IMR-90 (cell line): ENCODE results near the gene HHATL. TPM values are rescaled to one million over a fixed set of nuclear protein-coding genes. Genes with fewer than 3 reads are reported as not detected.

Experiments used
- ATAC-seq: fragments of 200-7000 bp; cut with Tn5 transposase; 2 replicates; pipeline ENCODE4 v1.9.1; 2020; ENCODE audit warnings: low read depth, mild to moderate bottlenecking, moderate library complexity
- BruUV-seq: library from RNA; stranded (reverse); fragments of 400-500 nt; replicated peaks from 2 replicates; lab custom pipeline; 2021; lab: Mats Ljungman, UMichigan
- CTCF ChIA-PET: fragments of 300-600 bp; formaldehyde crosslinking; extraction: SDS; loops from one replicate; lab custom pipeline; 2021; ENCODE audit warnings: antibody characterized with exemption; lab: Yijun Ruan, JAX
- POLR2A ChIA-PET: fragments of 300-600 bp; sonication (Branson Sonifier 250); formaldehyde crosslinking; loops from one replicate; lab custom pipeline; 2022; ENCODE audit warnings: antibody characterized with exemption; ENCODE audit not compliant: unreplicated experiment; lab: Charles Lee
- DNase-seq: peaks from one replicate; pipeline ENCODE4 v3.0.0; 2013
- H2AFZ ChIP-seq: replicated peaks from 2 replicates; pipeline ENCODE3; 2013; ENCODE audit warnings: low read length, mild to moderate bottlenecking; ENCODE audit not compliant: poor library complexity
- H2AK5ac ChIP-seq: 2 replicates; pipeline ENCODE4 v1.6.1; 2013; ENCODE audit warnings: low read depth, low read length, inconsistent platforms
- H2AK9ac ChIP-seq: replicated peaks from 2 replicates; pipeline ENCODE3; 2013; ENCODE audit warnings: mild to moderate bottlenecking, low read depth, low read length, moderate library complexity; ENCODE audit not compliant: poor library complexity
- H2BK120ac ChIP-seq: 2 replicates; pipeline ENCODE4 v1.6.1; 2013; ENCODE audit warnings: low read depth, low read length, inconsistent platforms
- H2BK15ac ChIP-seq: 3 replicates; pipeline ENCODE4 v1.6.1; 2013; ENCODE audit warnings: low read depth, low read length, inconsistent platforms
- H2BK20ac ChIP-seq: 2 replicates; pipeline ENCODE4 v1.6.1; 2013; ENCODE audit warnings: low read depth, mild to moderate bottlenecking, inconsistent platforms, low read length, moderate library complexity
- H2BK5ac ChIP-seq: 2 replicates; pipeline ENCODE4 v1.6.1; 2013; ENCODE audit warnings: mild to moderate bottlenecking, low read depth, low read length, inconsistent platforms; ENCODE audit not compliant: poor library complexity, severe bottlenecking
- H3K14ac ChIP-seq: replicated peaks from 2 replicates; pipeline ENCODE4 v1.6.1; 2013; ENCODE audit warnings: low read depth, low read length, inconsistent platforms
- H3K18ac ChIP-seq: 2 replicates; pipeline ENCODE4 v1.6.1; 2013; ENCODE audit warnings: low read depth, low read length, control low read depth
- H3K23ac ChIP-seq: 2 replicates; pipeline ENCODE4 v1.6.1; 2013; ENCODE audit warnings: low read depth, low read length, inconsistent platforms
- H3K27ac ChIP-seq: 2 replicates; pipeline ENCODE4 v1.5.1; 2013; ENCODE audit warnings: mild to moderate bottlenecking, control low read depth, low read length; ENCODE audit not compliant: insufficient read depth
- H3K27me3 ChIP-seq: 2 replicates; pipeline ENCODE4 v1.6.1; 2013; ENCODE audit warnings: low read length; ENCODE audit not compliant: control insufficient read depth, insufficient read depth
- H3K36me3 ChIP-seq: 2 replicates; pipeline ENCODE4 v1.6.1; 2013; ENCODE audit warnings: low read length, mixed read lengths; ENCODE audit not compliant: control insufficient read depth, insufficient read depth
- H3K4ac ChIP-seq: 2 replicates; pipeline ENCODE4 v1.6.1; 2013; ENCODE audit warnings: low read depth, low read length, inconsistent platforms
- H3K4me1 ChIP-seq: 2 replicates; pipeline ENCODE4 v1.6.1; 2013; ENCODE audit warnings: low read length, mixed read lengths; ENCODE audit not compliant: control insufficient read depth, insufficient read depth
- H3K4me2 ChIP-seq: 2 replicates; pipeline ENCODE4 v1.6.1; 2013; ENCODE audit warnings: low read depth, mild to moderate bottlenecking, control low read depth, low read length, moderate library complexity
- H3K4me3 ChIP-seq: 2 replicates; pipeline ENCODE4 v1.5.1; 2013; ENCODE audit warnings: low read depth, mild to moderate bottlenecking, control low read depth, low read length, moderate library complexity; ENCODE audit not compliant: insufficient read depth
- H3K56ac ChIP-seq: 2 replicates; pipeline ENCODE4 v1.6.1; 2013; ENCODE audit warnings: low read length, inconsistent platforms; ENCODE audit not compliant: insufficient read depth; ENCODE audit errors: extremely low read depth
- H3K79me1 ChIP-seq, 2 experiments: 2 replicates each; pipeline ENCODE4 v1.6.1; 2013; ENCODE audit warnings: low read length in 2 of 2, inconsistent platforms in 1 of 2, low read depth in 1 of 2
- H3K9ac ChIP-seq: 2 replicates; pipeline ENCODE4 v1.6.1; 2013; ENCODE audit warnings: low read depth, low read length, control low read depth
- H3K9me1 ChIP-seq: 2 replicates; pipeline ENCODE4 v1.6.1; 2013; ENCODE audit warnings: low read length, inconsistent platforms; ENCODE audit not compliant: insufficient read depth
- H3K9me3 ChIP-seq: 2 replicates; pipeline ENCODE4 v1.6.1; 2013; ENCODE audit warnings: low read length; ENCODE audit not compliant: control insufficient read depth, insufficient read depth
- H4K20me1 ChIP-seq: 2 replicates; pipeline ENCODE4 v1.6.1; 2013; ENCODE audit warnings: low read length, inconsistent platforms; ENCODE audit not compliant: insufficient read depth
- H4K5ac ChIP-seq: 2 replicates; pipeline ENCODE4 v1.6.1; 2013; ENCODE audit warnings: mild to moderate bottlenecking, low read depth, low read length, control low read depth
- H4K8ac ChIP-seq, 2 experiments: 2 replicates each; pipeline ENCODE4 v1.6.1; 2013; ENCODE audit warnings: low read depth in 2 of 2, low read length in 2 of 2, control low read depth in 1 of 2, inconsistent platforms in 1 of 2
- H4K91ac ChIP-seq: 2 replicates; pipeline ENCODE4 v1.6.1; 2013; ENCODE audit warnings: low read depth, low read length, inconsistent platforms; ENCODE audit not compliant: insufficient read depth
- CEBPB ChIP-seq: IDR thresholded peaks from 2 replicates; pipeline ENCODE4 v1.6.1; 2012; ENCODE audit warnings: low read depth, low read length, improper control_type of control experiment
- CTCF ChIP-seq: conservative IDR thresholded peaks from 2 replicates; pipeline ENCODE4 v1.5.1; 2012; ENCODE audit warnings: mild to moderate bottlenecking, low read depth, low read length, improper control_type of control experiment
- WGBS, 2 experiments: methylation state at CpG; one replicate each; pipeline versions ENCODE4 v1.1.5 to v1.1.7; 2013; ENCODE audit warnings: missing lambda C conversion rate in 2 of 2; ENCODE audit not compliant: insufficient read length in 1 of 2; ENCODE audit errors: extremely low coverage in 2 of 2; 5-methylcytosine and 5-hydroxymethylcytosine counted together
- dilution Hi-C: fragments of 300-500 bp; cut with HindIII; formaldehyde crosslinking; loops from one replicate; pipeline ENCODE4 v1.14.3; 2018; ENCODE audit warnings: low sequenced_read_pairs; ENCODE audit not compliant: unreplicated experiment
- in situ Hi-C: fragments of 300-500 bp; cut with MboI; formaldehyde crosslinking; loops from 3 replicates; pipeline ENCODE4 v1.14.3; 2019; ENCODE audit warnings: low sequenced_read_pairs, inconsistent platforms, mixed read lengths
- intact Hi-C: fragments of 100-400 bp; cut with micrococcal nuclease; formaldehyde crosslinking; loops from 2 replicates; pipeline ENCODE4 v1.10.0; 2022
- polyA plus RNA-seq, 3 experiments: library from polyadenylated mRNA; depleted of rRNA; stranded (reverse); fragments of >200 nt; gene quantifications; 2 replicates each; pipeline ENCODE4 v1.2.3, GENCODE V29; 2012; ENCODE audit warnings: low replicate concordance in 1 of 3
- total RNA-seq: library from RNA; depleted of rRNA; stranded (reverse); fragments of >200 nt; gene quantifications from 2 replicates; pipeline ENCODE4 v1.2.3, GENCODE V29; 2012

Gene HHATL
- total and polyA plus RNA-seq, 2 of the 4 experiments (the other 2 are of a cell fraction): not detected

DNA sequence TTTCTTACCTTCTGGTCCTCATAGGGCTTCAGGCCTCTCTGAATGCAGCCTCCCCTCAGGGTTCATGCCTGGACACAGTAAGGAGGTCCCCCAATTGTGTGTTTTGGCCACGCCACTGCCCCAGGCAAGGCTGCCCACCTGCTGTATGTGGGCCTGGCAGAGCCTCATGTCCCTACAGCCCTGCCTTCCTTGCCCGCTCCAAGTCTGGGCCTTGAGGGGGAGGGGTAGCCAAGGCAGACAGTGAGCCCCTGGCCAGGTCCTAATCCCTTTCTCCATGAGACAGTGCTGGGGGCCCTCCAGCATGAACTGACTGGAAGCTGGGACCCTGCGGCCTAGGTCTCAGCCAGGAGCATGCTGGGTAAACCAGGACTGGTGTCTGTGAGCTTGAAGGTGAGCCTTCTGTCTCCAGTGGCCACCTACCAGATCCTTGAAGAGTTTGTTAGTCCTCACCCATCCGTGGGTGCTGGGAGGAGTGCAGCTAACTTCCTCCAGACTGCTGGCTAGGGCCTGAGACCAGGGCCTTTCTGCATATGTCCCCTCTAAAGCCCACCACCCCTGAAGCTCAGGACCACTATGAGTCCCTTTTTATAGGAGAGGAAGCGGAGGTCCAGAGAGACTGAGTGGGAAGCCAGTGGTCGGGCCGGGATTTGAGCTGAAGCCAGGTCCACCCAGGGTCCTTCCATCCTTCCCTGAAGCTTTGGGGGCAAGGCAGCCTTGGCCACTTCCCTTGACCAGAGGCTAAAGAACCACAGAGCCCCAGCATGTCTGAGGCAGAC is 40.4 kb downstream of the HHATL start:
- Histone ChIP-seq H2BK120ac (no peak overlapping the region), H2AK5ac (no peak overlapping the region), H2BK20ac (no peak overlapping the region), H3K14ac (no peak overlapping the region), H3K23ac (no peak overlapping the region), H3K9me1 (peaks cover 12% of the 10 kb centered on the region), H2BK15ac (no peak overlapping the region), H3K9me3 (no peaks in the 10 kb centered on the region), H4K8ac (no peak overlapping the region), H3K4ac (no peak overlapping the region), H2AK9ac (no peak overlapping the region), H4K5ac (no peak overlapping the region), H2BK5ac (no peak overlapping the region), H4K20me1 (peaks cover 20% of the 10 kb centered on the region), H3K9ac (no peak overlapping the region), H3K27me3 (no peaks in the 10 kb centered on the region), H3K27ac (no peak overlapping the region), H3K4me1 (peaks cover 6% of the 10 kb centered on the region; the same call in 1 of the 2 replicates), H2AFZ (no peak overlapping the region), H3K56ac (no peak overlapping the region), H3K4me2 (no peak overlapping the region), H4K91ac (no peak overlapping the region), H3K79me1 (peaks cover 0 to 22% of the 10 kb centered on the region in 2 experiments; a peak in 2 of 4 replicates), H3K18ac (no peak overlapping the region), H3K36me3 (peaks cover 21% of the 10 kb centered on the region; the same call in 1 of the 2 replicates), H3K4me3 (no peak overlapping the region)
- ChIA-PET CTCF (no interaction called here), POLR2A (no interaction called here)
- WGBS, 2 experiments: 80% methylated on average over 2 of the region's 7 CpGs; no CpG with 5 or more reads in 1 of the 2 experiments
- dilution Hi-C loops (no loop called here), intact Hi-C loops (no loop called here), in situ Hi-C loops (no loop called here)
- DNase-seq: no peak
- no TSS peak for BruUV-seq
- ATAC-seq: no peak
- TF ChIP-seq CTCF (no peak), CEBPB (no peak)
